GM12801 (cell line): ENCODE measurements around the gene SLC44A3.

Experiments
- CTCF ChIP-seq: IDR thresholded peaks from one replicate; pipeline ENCODE4 v1.5.1; 2011; ENCODE audit warnings: control low read depth; ENCODE audit not compliant: insufficient read length; ENCODE audit errors: extremely low read depth

SLC44A3 gene

DNA sequence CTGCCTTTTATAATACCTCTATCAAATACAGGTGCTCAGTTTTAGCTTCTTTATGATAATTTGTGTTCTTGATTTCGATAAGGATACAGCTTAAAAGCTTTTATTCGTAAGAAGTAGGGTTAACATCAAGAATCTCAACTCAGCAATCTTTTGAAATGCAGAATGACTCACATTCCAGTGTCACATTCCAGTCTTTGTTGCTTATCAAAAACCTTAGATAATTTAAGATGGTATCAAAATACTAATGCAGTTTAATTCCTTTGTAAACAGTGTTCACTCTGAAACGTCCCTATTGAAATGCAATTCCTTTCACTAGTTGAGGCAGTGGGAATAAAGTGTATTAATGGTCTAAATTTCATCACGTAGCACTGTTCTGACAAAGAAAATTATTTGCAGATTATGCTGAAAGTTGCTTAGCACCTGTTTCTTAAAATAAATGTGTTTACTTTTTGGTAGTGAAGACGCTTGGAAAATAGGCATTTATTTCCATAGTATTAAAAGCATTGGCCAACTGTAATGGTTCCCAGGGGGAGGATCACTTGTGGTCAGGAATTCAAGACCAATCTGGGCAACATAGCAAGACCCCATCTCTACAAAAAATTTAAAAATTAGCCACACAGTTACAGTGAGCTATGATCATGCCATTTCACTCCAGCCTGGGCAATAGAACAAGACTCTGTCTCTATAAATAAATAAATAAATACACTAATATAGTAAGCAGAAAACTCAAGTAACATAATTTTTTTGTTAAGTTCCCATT is 116.9 kb downstream of the SLC44A3 start:
- TF ChIP-seq CTCF: no peak

- no peak for TF ChIP-seq CTCF
These were observed 117.7 kb downstream of the SLC44A3 start for GRCh38 chr1:94937820-94938219.

DNA sequence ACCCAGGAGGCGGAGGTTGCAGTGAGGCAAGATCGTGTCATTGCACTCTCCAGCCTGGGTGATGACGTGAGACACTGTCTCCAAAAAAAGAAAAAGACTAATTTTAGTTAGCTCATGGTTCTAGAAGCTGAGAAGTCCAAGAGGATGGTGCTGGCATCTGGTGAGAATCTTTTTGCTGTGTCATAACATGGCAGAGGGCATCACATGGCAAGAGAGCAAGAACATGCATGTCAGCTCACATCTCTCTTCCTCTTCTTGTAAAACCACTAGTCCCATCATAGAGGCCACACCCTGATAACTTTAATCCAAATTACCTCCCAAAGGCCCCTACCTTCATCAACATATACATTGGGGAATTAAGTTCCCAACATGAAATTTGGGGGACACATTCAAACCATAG is 120.6 kb downstream of the SLC44A3 start:
- no peak for TF ChIP-seq CTCF

GRCh38 chr1:94942171-94943128 is 122.3 kb downstream of the SLC44A3 start:
- no peak for TF ChIP-seq CTCF
